HG03457 (cell line): ENCODE results near the gene CEP95.

Experiments
- ATAC-seq: cut with Tn5 transposase; IDR thresholded peaks from one replicate; pipeline ENCODE4 v1.9.1; 2021; ENCODE audit warnings: moderate number of reproducible peaks; ENCODE audit not compliant: unreplicated experiment

CEP95 gene

DNA sequence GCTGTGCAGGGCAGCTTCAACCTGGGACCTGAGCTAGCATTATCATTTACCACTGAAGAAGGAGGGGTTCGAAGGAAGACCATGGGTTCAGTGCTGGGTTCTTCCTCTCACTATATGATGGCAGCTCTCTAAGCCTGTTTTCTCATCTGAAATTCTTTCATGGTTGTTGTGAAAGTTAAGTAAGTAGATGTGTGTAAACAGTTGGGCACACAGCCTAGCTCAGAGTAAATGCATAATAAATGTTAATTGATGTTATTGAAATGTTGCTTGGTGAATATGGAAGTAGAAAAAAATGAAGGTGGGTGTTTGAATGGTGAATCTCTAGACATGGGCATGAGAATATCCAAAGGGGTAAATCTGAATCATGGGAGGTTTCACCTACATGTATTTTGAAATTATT lies 9.1 kb downstream of the CEP95 start:
- ATAC-seq = no peak

- no peak for ATAC-seq
Measured at GRCh38 chr17:64519601-64520000, 12.8 kb downstream of the CEP95 start.

GRCh38 chr17:64520359-64520758 lies 13.6 kb downstream of the CEP95 start:
- ATAC-seq = no peak

- ATAC-seq = no peak
Measured at GRCh38 chr17:64527914-64528313, 21.1 kb downstream of the CEP95 start.

- no peak for ATAC-seq
Measured at GRCh38 chr17:64529221-64529620, 22.4 kb downstream of the CEP95 start.

DNA sequence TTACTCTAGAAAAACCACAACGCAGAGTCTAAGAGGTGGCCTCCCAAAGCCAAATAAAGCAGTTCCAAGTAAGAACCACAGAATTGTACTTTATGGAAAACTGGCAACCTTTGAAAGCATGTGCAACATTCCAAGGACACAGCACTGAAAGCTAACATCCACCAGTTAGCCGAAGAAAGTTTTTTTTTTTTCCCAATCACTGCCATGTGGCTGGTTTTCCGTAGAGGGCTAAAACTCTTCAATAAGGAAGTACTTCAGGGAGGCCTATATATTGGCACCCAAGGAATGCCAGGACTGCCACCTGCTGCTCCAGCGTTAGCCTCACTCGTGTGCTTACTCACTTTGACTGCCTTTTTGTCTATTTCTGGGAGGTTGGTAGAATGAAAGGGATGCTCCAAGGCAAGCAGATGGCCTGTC lies 25.2 kb downstream of the CEP95 start:
- no peak for ATAC-seq

- no peak for ATAC-seq
Measured at GRCh38 chr17:64532409-64532808, 25.6 kb downstream of the CEP95 start.

GRCh38 chr17:64533784-64534183 lies 27.0 kb downstream of the CEP95 start:
- no peak for ATAC-seq

GRCh38 chr17:64534187-64534586 lies 27.4 kb downstream of the CEP95 start:
- no peak for ATAC-seq

- ATAC-seq = no peak
Measured at GRCh38 chr17:64535357-64535756, 28.6 kb downstream of the CEP95 start.

DNA sequence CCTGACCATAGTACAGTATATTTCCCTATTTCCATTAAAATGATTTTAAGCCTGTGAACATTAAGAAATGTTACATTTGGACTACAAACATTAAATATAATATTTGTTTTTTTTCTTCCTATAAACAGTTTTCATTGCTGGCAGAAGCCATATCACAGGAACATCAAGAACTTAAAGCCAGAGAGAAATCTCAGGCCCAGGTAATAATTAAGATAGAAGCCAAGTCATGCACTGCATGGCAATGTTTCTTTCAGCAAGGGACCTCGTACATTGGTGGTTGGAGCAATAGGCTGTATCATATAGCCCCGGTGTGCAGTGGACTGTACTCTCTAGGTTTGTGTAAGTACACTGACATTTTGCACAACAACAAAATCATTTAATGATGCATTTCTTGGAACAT lies 30.1 kb downstream of the CEP95 start:
- no peak for ATAC-seq

- no peak for ATAC-seq
Measured at GRCh38 chr17:64537488-64537887, 30.7 kb downstream of the CEP95 start.

DNA sequence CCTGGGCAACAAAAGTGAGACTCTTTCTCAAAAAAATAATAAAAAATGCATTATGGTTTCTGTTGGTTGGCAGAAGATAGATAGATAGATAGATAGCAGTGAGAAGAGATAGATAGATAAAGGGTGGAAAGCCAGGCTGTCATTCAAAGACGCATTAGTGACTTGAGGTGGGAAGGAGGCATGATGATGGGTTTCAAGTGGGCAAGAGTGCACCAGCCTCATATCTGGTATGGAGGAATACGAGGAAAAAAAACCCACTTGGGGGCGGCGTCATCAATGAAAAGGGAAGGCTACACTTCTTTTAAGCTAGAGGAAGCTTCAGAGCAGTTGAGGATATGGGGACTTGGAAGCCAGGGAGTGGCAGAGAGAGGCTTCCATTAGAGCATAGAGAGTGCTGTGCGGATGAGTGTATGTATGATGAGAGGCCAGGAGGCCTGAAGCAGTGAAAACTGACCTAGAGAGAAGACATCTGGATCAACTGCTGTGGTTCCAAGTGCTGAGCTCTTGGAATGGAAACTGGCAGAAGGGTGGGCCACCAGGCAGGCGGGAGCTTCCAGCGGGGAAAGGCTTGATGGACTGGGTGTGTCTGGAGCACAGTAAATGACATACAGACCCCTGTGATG lies 31.8 kb downstream of the CEP95 start:
- ATAC-seq = no peak

DNA sequence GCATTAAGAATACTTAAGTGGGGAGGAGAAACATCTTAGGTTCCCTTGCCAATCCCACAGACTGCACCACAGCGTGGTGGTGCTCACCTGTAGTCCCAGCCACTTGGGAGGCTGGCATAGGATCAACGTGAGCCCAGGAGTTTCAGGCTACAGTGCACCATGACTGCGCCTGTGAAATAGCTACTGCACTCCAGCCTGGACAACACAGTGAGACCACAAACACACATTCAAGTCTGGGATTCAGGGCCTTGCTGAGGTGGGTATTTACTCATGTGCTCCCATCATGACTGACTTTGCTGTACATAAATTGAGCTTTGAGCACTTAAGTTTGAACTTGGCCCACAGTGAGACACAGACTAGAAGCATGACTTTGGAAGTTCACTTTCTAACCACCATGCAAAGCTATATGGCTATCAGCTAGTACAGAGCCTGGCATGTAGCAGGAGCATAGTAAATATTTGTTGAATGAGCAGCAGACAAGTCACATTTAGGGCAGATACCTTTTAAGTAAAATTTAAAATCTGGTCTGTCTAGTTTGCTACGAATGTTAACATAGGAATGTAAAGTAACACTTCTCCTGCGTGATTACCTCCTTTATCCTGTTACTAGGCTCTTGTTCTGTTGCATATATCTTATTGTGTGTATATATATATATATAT lies 33.5 kb downstream of the CEP95 start:
- ATAC-seq = no peak

DNA sequence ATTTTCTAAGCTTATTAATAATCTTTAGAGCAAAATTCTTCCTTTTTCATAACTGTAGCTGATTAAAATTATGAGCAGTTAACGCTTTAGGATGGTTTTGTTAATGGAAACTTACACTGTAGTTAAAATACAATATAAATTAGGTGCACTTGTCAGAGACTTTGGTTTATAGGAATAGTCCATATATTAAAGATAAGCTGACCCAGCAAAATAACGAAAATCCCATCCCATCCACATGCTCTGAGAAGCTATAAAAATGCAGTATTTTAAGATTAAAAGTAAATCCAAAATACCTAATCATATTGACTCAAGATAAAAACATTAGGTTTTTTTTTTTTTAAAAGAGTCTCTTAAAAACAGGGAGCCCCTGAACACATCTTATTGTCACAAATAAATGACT lies 38.0 kb downstream of the CEP95 start:
- no peak for ATAC-seq

GRCh38 chr17:64546716-64547115 lies 39.9 kb downstream of the CEP95 start:
- no peak for ATAC-seq

GRCh38 chr17:64547319-64547718 lies 40.5 kb downstream of the CEP95 start:
- ATAC-seq = no peak

DNA sequence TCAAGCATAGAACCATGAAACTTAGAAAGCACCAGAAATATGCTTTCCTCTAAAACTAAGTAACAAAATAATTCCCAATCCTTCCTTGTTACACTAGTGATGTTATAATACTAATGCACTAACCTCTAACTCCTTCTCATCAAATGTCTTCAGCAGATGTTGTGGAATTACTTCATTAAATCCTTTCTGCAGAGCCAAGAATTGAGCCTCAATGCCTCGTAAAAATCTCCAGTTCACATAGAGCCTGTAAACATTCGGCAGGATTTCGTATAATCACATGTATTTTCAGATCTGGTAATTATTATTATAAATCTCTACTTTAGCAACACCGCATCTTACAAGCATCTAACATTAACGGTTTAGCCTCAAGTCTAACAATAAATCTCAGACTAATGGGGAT lies 44.7 kb downstream of the CEP95 start:
- ATAC-seq = no peak

GRCh38 chr17:64554028-64554637 lies 47.4 kb downstream of the CEP95 start:
- no peak for ATAC-seq

GRCh38 chr17:64555281-64555680 lies 48.5 kb downstream of the CEP95 start:
- no peak for ATAC-seq

DNA sequence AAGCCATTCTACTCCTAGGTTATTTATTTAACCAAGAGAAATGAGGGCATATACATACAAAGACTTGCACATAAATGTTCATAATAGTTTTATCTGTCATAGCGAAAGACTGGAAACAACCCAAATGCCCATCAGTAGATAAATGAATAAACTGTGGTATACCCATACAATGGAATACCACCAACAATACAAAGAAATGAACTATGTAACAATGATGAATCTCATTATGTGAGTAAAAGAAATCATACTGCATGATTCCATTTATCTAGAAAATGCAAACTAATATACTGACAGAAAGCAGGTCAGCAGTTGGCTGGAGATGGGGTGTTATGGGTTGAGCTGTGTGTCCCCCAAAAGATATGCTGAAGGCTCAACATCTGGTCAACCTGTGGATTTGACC lies 57.3 kb downstream of the CEP95 start:
- ATAC-seq = no peak

- ATAC-seq = no peak
Measured at GRCh38 chr17:64565563-64565962, 58.8 kb downstream of the CEP95 start.

GRCh38 chr17:64571746-64572145 lies 65.0 kb downstream of the CEP95 start:
- no peak for ATAC-seq
